Activated CD8-positive, alpha-beta T cell treated with anti-CD3 and anti-CD28 coated beads for 36 hours (primary cell): Measurements from ENCODE around the gene EPHA2. TPM values are rescaled to one million over a fixed set of nuclear protein-coding genes. Genes with fewer than 3 reads are reported as not detected.

Source experiments
- ATAC-seq: fragments of 200-7000 bp; cut with Tn5 transposase; one replicate; pipeline ENCODE4 v1.10.0; 2021; ENCODE audit warnings: mild to moderate bottlenecking, moderate library complexity
- CTCF ChIA-PET: fragments of 350-600 bp; sonication (Branson Sonifier 250); formaldehyde crosslinking; loops from one replicate; lab custom pipeline; 2021; ENCODE audit warnings: antibody characterized with exemption; lab: Charles Lee
- POLR2A ChIA-PET: fragments of 350-600 bp; sonication (Branson Sonifier 250); formaldehyde crosslinking; loops from one replicate; lab custom pipeline; 2021; ENCODE audit warnings: antibody characterized with exemption; lab: Charles Lee
- DNase-seq: peaks from one replicate; pipeline ENCODE4 v3.0.0-alpha.2; 2020
- H3K27ac Mint-ChIP-seq: one replicate; pipeline ENCODE4 v1.8.0; 2021; ENCODE audit warnings: mild to moderate bottlenecking, mixed read lengths
- H3K27me3 Mint-ChIP-seq: one replicate; pipeline ENCODE4 v1.8.0; 2021; ENCODE audit warnings: mixed read lengths
- H3K36me3 Mint-ChIP-seq: one replicate; pipeline ENCODE4 v1.8.0; 2021; ENCODE audit warnings: low read depth, mixed read lengths
- H3K4me1 Mint-ChIP-seq: one replicate; pipeline ENCODE4 v1.8.0; 2021; ENCODE audit warnings: low read depth, mixed read lengths
- H3K4me3 Mint-ChIP-seq: one replicate; pipeline ENCODE4 v1.8.0; 2021; ENCODE audit warnings: mild to moderate bottlenecking, moderate library complexity, mixed read lengths
- H3K9me3 Mint-ChIP-seq: one replicate; pipeline ENCODE4 v1.8.0; 2021; ENCODE audit warnings: mixed read lengths
- intact Hi-C: fragments of 100-400 bp; cut with micrococcal nuclease; formaldehyde crosslinking; loops from one replicate; pipeline ENCODE4 v1.10.0; 2022
- total RNA-seq, 2 experiments: library from RNA; stranded (reverse); gene quantifications; one replicate each; pipeline ENCODE4 v1.2.3, GENCODE V29; 2021
- TF ChIP-seq, protein P1 (sequence below): fragments of 200-600 bp; IDR thresholded peaks from one replicate; pipeline ENCODE4 v1.8.0; 2022; ENCODE audit warnings: antibody characterized with exemption, mild to moderate bottlenecking

The EPHA2 gene
- total RNA-seq = not detected

GRCh38 chr1:16155537-16156410 lies at the start of gene EPHA2:
Gene EPHA2, minus strand, starts transcription at chr1:16156069. Its CDS starts 137 bp downstream, at chr1:16155932.
- Mint-ChIP-seq H3K4me1 (peaks cover 23% of the 10 kb centered on the region), H3K27ac (no peak within 1 kb of the TSS), H3K36me3 (no peaks in the 10 kb centered on the region), H3K27me3 (peaks cover 23% of the 10 kb centered on the region), H3K4me3 (peak within 1 kb of the TSS; percentile 16), H3K9me3 (no peaks in the 10 kb centered on the region)
- ATAC-seq = no peak
- ChIA-PET POLR2A (interaction anchor here (1.3 to 1.8 kb wide), 2 partner anchors 8 to 13 kb away, joined by 3 to 5 read pairs; no protein-coding TSS in a partner anchor), CTCF (interaction anchor here (0.5 to 1.7 kb wide), 4 partner anchors 74 to 116 kb away, joined by 3 to 4 read pairs (median 3); no protein-coding TSS in a partner anchor)
- intact Hi-C loops = no loop called here
- DNase-seq = no peak
- TF ChIP-seq, protein P1, sequence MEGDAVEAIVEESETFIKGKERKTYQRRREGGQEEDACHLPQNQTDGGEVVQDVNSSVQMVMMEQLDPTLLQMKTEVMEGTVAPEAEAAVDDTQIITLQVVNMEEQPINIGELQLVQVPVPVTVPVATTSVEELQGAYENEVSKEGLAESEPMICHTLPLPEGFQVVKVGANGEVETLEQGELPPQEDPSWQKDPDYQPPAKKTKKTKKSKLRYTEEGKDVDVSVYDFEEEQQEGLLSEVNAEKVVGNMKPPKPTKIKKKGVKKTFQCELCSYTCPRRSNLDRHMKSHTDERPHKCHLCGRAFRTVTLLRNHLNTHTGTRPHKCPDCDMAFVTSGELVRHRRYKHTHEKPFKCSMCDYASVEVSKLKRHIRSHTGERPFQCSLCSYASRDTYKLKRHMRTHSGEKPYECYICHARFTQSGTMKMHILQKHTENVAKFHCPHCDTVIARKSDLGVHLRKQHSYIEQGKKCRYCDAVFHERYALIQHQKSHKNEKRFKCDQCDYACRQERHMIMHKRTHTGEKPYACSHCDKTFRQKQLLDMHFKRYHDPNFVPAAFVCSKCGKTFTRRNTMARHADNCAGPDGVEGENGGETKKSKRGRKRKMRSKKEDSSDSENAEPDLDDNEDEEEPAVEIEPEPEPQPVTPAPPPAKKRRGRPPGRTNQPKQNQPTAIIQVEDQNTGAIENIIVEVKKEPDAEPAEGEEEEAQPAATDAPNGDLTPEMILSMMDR = no peak

- TF ChIP-seq, protein P1 = peak; percentile 11
- intact Hi-C loops = no loop called here
- POLR2A ChIA-PET = interaction anchor here (1.1 to 5.6 kb wide), 2 partner anchors 13 to 42 kb away, joined by 3 to 27 read pairs; no protein-coding TSS in a partner anchor
- Mint-ChIP-seq H3K4me3 (peak overlapping the region; percentile 18), H3K4me1 (peaks cover 4% of the 10 kb centered on the region), H3K27me3 (no peaks in the 10 kb centered on the region), H3K27ac (no peak overlapping the region), H3K36me3 (peaks cover 4% of the 10 kb centered on the region), H3K9me3 (no peaks in the 10 kb centered on the region)
- DNase-seq = no peak
- CTCF ChIA-PET = interaction anchor here (1.0 to 3.6 kb wide), 6 partner anchors 8 to 127 kb away, joined by 3 to 23 read pairs (median 4); partner anchors contain the start of gene CPLANE2
- ATAC-seq = no peak
Observed at GRCh38 chr1:16205334-16205671, 49.4 kb upstream of the EPHA2 start.

DNA sequence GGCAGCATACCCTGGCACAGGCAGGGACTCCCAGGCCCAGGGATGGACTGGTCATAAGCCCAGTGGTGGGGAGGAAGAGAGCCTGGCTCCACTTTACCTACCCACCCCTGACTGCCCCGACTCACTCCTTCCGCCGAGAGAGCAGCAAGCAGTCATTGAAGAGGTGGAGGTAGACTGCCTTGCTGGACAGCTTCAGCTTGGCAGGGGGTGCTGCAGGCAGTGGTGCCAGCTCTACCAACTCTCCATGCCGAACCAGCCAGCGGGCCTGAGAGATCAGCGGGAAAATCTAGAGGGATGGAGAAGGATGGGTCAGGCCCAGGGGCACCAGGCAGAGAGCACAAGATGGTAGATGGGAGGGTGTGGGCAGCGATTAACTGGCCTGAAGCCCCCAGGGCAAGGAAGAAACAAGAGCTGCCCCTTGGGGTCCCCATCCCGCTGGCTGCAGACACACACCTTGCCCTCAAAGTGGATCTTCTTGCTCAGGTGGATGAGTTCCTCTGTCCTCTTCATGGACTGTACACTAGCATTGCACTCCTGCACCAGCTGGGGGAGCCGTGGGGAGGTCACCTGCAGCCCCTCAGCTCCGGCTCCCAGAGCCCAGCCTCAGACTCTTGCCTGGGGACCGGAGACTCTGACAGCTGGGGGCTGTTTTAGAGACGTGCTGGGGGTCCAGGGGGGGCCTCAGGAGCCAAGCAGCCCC lies 48.9 kb upstream of the EPHA2 start:
- H3K36me3 Mint-ChIP-seq = peaks cover 4% of the 10 kb centered on the region
- H3K4me3 Mint-ChIP-seq = peak overlapping the region; percentile 18
- peaks cover 4% of the 10 kb centered on the region for H3K4me1 Mint-ChIP-seq
- POLR2A ChIA-PET = interaction anchor here (1.1 to 5.6 kb wide), 2 partner anchors 14 to 43 kb away, joined by 3 to 27 read pairs; no protein-coding TSS in a partner anchor
- H3K27ac Mint-ChIP-seq = no peak overlapping the region
- H3K27me3 Mint-ChIP-seq = no peaks in the 10 kb centered on the region
- H3K9me3 Mint-ChIP-seq = no peaks in the 10 kb centered on the region
- intact Hi-C loops = no loop called here
- DNase-seq (peak; percentile 71), ATAC-seq (no peak)
- TF ChIP-seq, protein P1 = peak; percentile 31
- CTCF ChIA-PET = interaction anchor here (1.0 to 3.6 kb wide), 9 partner anchors 8 to 195 kb away, joined by 3 to 23 read pairs (median 4); partner anchors contain the start of gene CPLANE2

DNA sequence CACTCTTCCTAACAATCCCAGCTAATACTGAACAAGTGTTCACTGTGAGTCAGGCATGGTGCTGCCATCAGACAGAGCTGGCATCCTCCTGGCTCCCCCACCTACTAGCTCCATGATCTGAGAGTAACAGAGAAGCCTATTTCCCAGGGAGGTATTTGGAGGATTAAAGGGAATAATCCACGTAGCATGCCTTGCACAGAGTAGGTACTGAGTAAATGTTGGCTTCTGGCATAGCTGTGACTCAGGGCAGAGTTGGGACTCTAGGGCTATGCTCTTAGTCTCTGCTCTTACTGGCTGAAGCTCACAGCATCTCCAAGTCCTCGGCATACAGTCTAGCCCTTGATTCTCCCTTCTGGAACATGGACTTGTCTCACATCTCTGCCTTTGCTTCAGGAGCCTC lies 48.3 kb upstream of the EPHA2 start:
- intact Hi-C loops = no loop called here
- no peak overlapping the region for H3K4me3 Mint-ChIP-seq
- H3K9me3 Mint-ChIP-seq = no peaks in the 10 kb centered on the region
- no peaks in the 10 kb centered on the region for H3K27me3 Mint-ChIP-seq
- H3K36me3 Mint-ChIP-seq = peaks cover 4% of the 10 kb centered on the region
- CTCF ChIA-PET = interaction anchor here (1.0 to 3.6 kb wide), 9 partner anchors 9 to 194 kb away, joined by 3 to 23 read pairs (median 4); partner anchors contain the start of gene CPLANE2
- H3K4me1 Mint-ChIP-seq = peaks cover 4% of the 10 kb centered on the region
- POLR2A ChIA-PET = interaction anchor here (1.1 kb wide), 1 partner anchor 43 kb away, joined by 3 read pairs; no protein-coding TSS in a partner anchor
- DNase-seq (no peak), ATAC-seq (no peak)
- no peak overlapping the region for H3K27ac Mint-ChIP-seq
- TF ChIP-seq, protein P1 = no peak
